CD8-positive, alpha-beta memory T cell (primary cell): ENCODE data around the gene ATAD1. TPM values are rescaled to one million over a fixed set of nuclear protein-coding genes. Genes with fewer than 3 reads are reported as not detected.

Experiments used
- CTCF ChIA-PET: fragments of 350-600 bp; sonication (Branson Sonifier 250); formaldehyde crosslinking; loops from one replicate; lab custom pipeline; 2021; ENCODE audit warnings: antibody characterized with exemption; lab: Charles Lee
- POLR2A ChIA-PET: fragments of 350-600 bp; sonication (Branson Sonifier 250); formaldehyde crosslinking; loops from one replicate; lab custom pipeline; 2021; ENCODE audit warnings: antibody characterized with exemption; lab: Charles Lee
- DNase-seq, 5 donors: peaks; one replicate each; pipeline versions ENCODE4 v3.0.0 to v3.0.0-alpha.2; 2020 to 2022; ENCODE audit warnings: mixed read lengths in 1 of 5
- H3K27ac ChIP-seq: one replicate; pipeline ENCODE4 v1.7.0; 2013; ENCODE audit warnings: low read depth, mild to moderate bottlenecking, low read length, moderate library complexity
- H3K27me3 ChIP-seq: 2 replicates; pipeline ENCODE4 v1.7.0; 2013; ENCODE audit warnings: low read length, mild to moderate bottlenecking; ENCODE audit not compliant: insufficient read depth, poor library complexity, severe bottlenecking
- H3K36me3 ChIP-seq: 2 replicates; pipeline ENCODE4 v1.7.0; 2013; ENCODE audit warnings: mild to moderate bottlenecking, low read length, moderate library complexity; ENCODE audit not compliant: insufficient read depth
- H3K4me1 ChIP-seq: 2 replicates; pipeline ENCODE4 v1.7.0; 2013; ENCODE audit warnings: mild to moderate bottlenecking, low read length, moderate library complexity; ENCODE audit not compliant: insufficient read depth
- H3K4me3 ChIP-seq: 2 replicates; pipeline ENCODE4 v1.7.0; 2013; ENCODE audit warnings: mild to moderate bottlenecking, low read length
- H3K9me3 ChIP-seq: 2 replicates; pipeline ENCODE4 v1.7.0; 2013; ENCODE audit warnings: mild to moderate bottlenecking, low read length
- H3K27ac Mint-ChIP-seq, 8 donors: one replicate each; pipeline ENCODE4 v1.8.0; 2020 to 2021; ENCODE audit warnings: mixed read lengths in 8 of 8, mild to moderate bottlenecking in 6 of 8, inconsistent platforms in 3 of 8, moderate library complexity in 3 of 8
- H3K27me3 Mint-ChIP-seq, 2 donors: one replicate each; pipeline ENCODE4 v1.8.0; 2020 to 2021; ENCODE audit warnings: mixed read lengths in 2 of 2, mild to moderate bottlenecking in 1 of 2, moderate library complexity in 1 of 2
- H3K36me3 Mint-ChIP-seq, 3 donors: one replicate each; pipeline ENCODE4 v1.8.0; 2020 to 2021; ENCODE audit warnings: mixed read lengths in 3 of 3, inconsistent platforms in 1 of 3, mild to moderate bottlenecking in 1 of 3
- H3K4me1 Mint-ChIP-seq, 3 donors: one replicate each; pipeline ENCODE4 v1.8.0; 2020 to 2021; ENCODE audit warnings: mixed read lengths in 3 of 3, inconsistent platforms in 1 of 3, mild to moderate bottlenecking in 1 of 3
- H3K4me3 Mint-ChIP-seq, 7 donors: one replicate each; pipeline ENCODE4 v1.8.0; 2020 to 2021; ENCODE audit warnings: mixed read lengths in 7 of 7, mild to moderate bottlenecking in 6 of 7, moderate library complexity in 4 of 7, inconsistent platforms in 2 of 7
- H3K9me3 Mint-ChIP-seq, 5 donors: one replicate each; pipeline ENCODE4 v1.8.0; 2020 to 2022; ENCODE audit warnings: mixed read lengths in 5 of 5, mild to moderate bottlenecking in 3 of 5, moderate library complexity in 2 of 5, inconsistent platforms in 1 of 5
- polyA plus RNA-seq: library from polyadenylated mRNA; unstranded; fragments of 300-500 nt; fragmentation: Illumina TruSeq; gene quantifications from one replicate; pipeline ENCODE4 v1.2.3, GENCODE V29; 2021
- total RNA-seq, 2 experiments: library from RNA; stranded (reverse); gene quantifications; one replicate each; pipeline ENCODE4 v1.2.3, GENCODE V29; 2021

ATAD1 gene
- total and polyA plus RNA-seq, 3 experiments from 2014 or later = 47.2 to 62.3 (median 60.7) TPM

- Histone ChIP-seq H3K4me1 (no peaks in the 10 kb centered on the region), H3K27me3 (no peaks in the 10 kb centered on the region), H3K27ac (no peak overlapping the region), H3K4me3 (no peak overlapping the region), H3K36me3 (no peaks in the 10 kb centered on the region), H3K9me3 (no peaks in the 10 kb centered on the region)
- CTCF ChIA-PET = no interaction called here
- Mint-ChIP-seq H3K27ac (no peak overlapping the region), H3K4me3 (no peak overlapping the region), H3K4me1 (peaks cover 0 to 5% (median 0%) of the 10 kb centered on the region in 3 donors), H3K27me3 (peaks cover 9 to 14% of the 10 kb centered on the region in 2 donors), H3K36me3 (no peaks in the 10 kb centered on the region), H3K9me3 (no peaks in the 10 kb centered on the region)
- POLR2A ChIA-PET = no interaction called here
- no peak for DNase-seq
These were observed 101.7 kb downstream of the ATAD1 start for GRCh38 chr10:87716348-87716670.

DNA sequence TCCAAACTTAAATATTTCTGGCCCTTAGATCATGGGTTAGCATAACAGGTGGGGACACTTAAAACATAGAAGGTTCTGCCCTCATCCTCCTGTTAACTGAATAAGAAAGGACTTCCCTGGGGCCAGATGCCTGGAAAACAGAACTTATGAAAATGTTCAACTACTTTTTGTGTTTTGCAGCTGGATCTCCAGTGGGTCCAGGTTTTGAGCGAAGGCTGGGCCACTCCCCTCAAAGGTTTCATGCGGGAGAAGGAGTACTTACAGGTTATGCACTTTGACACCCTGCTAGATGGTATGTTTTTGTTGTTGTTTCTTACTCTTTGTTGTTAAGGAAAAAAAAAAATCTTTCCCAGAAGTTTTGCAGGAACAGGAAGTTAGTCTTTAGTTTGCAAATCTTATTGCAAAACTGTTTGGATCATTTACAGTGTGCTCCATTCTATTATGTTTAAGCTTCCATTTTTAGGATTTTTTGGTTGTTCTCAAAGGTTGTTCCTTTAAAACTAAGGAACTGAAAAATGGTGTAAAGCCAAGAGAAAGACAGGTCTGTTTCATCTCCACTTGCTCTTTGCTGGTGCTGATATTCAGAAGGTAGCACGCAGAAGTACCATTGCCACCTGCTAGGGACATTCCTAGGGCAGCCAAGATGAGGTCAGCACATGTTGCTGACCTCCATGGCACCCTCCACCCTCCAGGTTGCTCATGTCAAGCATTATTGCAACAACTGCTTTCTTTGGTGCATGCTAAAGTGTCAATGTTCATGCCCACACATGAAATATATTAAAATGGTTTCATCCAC is 102.3 kb downstream of the ATAD1 start:
- Histone ChIP-seq H3K27me3 (no peaks in the 10 kb centered on the region), H3K36me3 (no peaks in the 10 kb centered on the region), H3K4me3 (no peak overlapping the region), H3K9me3 (no peaks in the 10 kb centered on the region), H3K4me1 (no peaks in the 10 kb centered on the region), H3K27ac (no peak overlapping the region)
- ChIA-PET POLR2A (no interaction called here), CTCF (no interaction called here)
- Mint-ChIP-seq H3K9me3 (no peaks in the 10 kb centered on the region), H3K4me1 (peaks cover 0 to 5% (median 0%) of the 10 kb centered on the region in 3 donors), H3K36me3 (no peaks in the 10 kb centered on the region), H3K27me3 (peaks cover 9 to 10% of the 10 kb centered on the region in 2 donors), H3K27ac (no peak overlapping the region), H3K4me3 (no peak overlapping the region)
- DNase-seq = no peak

GRCh38 chr10:87713707-87714106 is 104.3 kb downstream of the ATAD1 start:
- no peak for DNase-seq
- Mint-ChIP-seq H3K4me1 (peaks cover 0 to 5% (median 0%) of the 10 kb centered on the region in 3 donors), H3K4me3 (no peak overlapping the region), H3K27ac (no peak overlapping the region), H3K27me3 (peaks cover 4 to 9% of the 10 kb centered on the region in 2 donors), H3K36me3 (no peaks in the 10 kb centered on the region), H3K9me3 (no peaks in the 10 kb centered on the region)
- POLR2A ChIA-PET = no interaction called here
- Histone ChIP-seq H3K4me3 (no peak overlapping the region), H3K4me1 (no peaks in the 10 kb centered on the region), H3K27me3 (no peaks in the 10 kb centered on the region), H3K27ac (no peak overlapping the region), H3K9me3 (no peaks in the 10 kb centered on the region), H3K36me3 (no peaks in the 10 kb centered on the region)
- CTCF ChIA-PET = no interaction called here

GRCh38 chr10:87712913-87713616 is 105.0 kb downstream of the ATAD1 start:
- H3K27me3 ChIP-seq = no peaks in the 10 kb centered on the region
- Mint-ChIP-seq H3K4me1 (peaks cover 0 to 5% (median 0%) of the 10 kb centered on the region in 3 donors), H3K36me3 (no peaks in the 10 kb centered on the region), H3K27me3 (peaks cover 4 to 9% of the 10 kb centered on the region in 2 donors), H3K9me3 (no peaks in the 10 kb centered on the region), H3K27ac (peak overlapping the region in 1 of 8 donors; percentile 5), H3K4me3 (no peak overlapping the region)
- no peaks in the 10 kb centered on the region for H3K9me3 ChIP-seq
- ChIA-PET POLR2A (interaction anchor here (0.6 kb wide), 1 partner anchor 25 kb away, joined by 3 read pairs; no protein-coding TSS in a partner anchor), CTCF (no interaction called here)
- no peak for DNase-seq
- H3K27ac ChIP-seq = no peak overlapping the region
- H3K4me3 ChIP-seq = no peak overlapping the region
- H3K4me1 ChIP-seq = no peaks in the 10 kb centered on the region
- H3K36me3 ChIP-seq = no peaks in the 10 kb centered on the region

- Mint-ChIP-seq H3K9me3 (no peaks in the 10 kb centered on the region), H3K4me1 (no peaks in the 10 kb centered on the region), H3K4me3 (no peak overlapping the region), H3K36me3 (no peaks in the 10 kb centered on the region), H3K27me3 (peaks cover 8 to 16% of the 10 kb centered on the region in 2 donors), H3K27ac (no peak overlapping the region)
- ChIA-PET CTCF (no interaction called here), POLR2A (no interaction called here)
- Histone ChIP-seq H3K27me3 (no peaks in the 10 kb centered on the region), H3K27ac (no peak overlapping the region), H3K4me3 (no peak overlapping the region), H3K36me3 (no peaks in the 10 kb centered on the region), H3K9me3 (no peaks in the 10 kb centered on the region), H3K4me1 (no peaks in the 10 kb centered on the region)
- DNase-seq = no peak
These were observed 110.8 kb downstream of the ATAD1 start for GRCh38 chr10:87707254-87707653.

DNA sequence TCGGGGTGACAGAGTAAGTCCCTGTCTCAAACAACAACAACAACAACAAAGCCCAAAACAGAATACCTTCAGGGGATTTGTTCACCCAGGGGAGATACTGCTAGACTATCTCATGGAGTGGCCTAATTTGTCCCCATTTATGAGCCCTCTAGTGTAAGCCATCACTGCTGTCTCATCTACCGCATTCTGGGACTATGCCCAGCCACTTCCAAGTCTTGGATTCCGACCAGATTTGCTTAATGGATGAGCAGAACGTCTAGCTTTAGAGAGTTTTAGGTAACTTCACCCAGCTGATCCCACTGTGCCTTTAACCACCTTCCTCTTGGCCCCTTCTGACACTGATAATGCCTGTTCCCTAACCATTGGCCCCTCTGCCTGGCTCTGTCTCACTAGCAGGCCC is 111.3 kb downstream of the ATAD1 start:
- no peak overlapping the region for H3K4me3 Mint-ChIP-seq
- H3K36me3 Mint-ChIP-seq = no peaks in the 10 kb centered on the region
- Histone ChIP-seq H3K9me3 (no peaks in the 10 kb centered on the region), H3K36me3 (no peaks in the 10 kb centered on the region), H3K27ac (no peak overlapping the region), H3K4me1 (no peaks in the 10 kb centered on the region), H3K27me3 (no peaks in the 10 kb centered on the region), H3K4me3 (no peak overlapping the region)
- H3K27me3 Mint-ChIP-seq = peaks cover 6 to 16% of the 10 kb centered on the region in 2 donors
- H3K4me1 Mint-ChIP-seq = no peaks in the 10 kb centered on the region
- no peak overlapping the region for H3K27ac Mint-ChIP-seq
- ChIA-PET POLR2A (no interaction called here), CTCF (no interaction called here)
- H3K9me3 Mint-ChIP-seq = no peaks in the 10 kb centered on the region
- no peak for DNase-seq

GRCh38 chr10:87705339-87705738 is 112.7 kb downstream of the ATAD1 start:
- H3K27me3 Mint-ChIP-seq = peaks cover 6 to 16% of the 10 kb centered on the region in 2 donors
- H3K36me3 ChIP-seq = no peaks in the 10 kb centered on the region
- no peak overlapping the region for H3K27ac ChIP-seq
- no peaks in the 10 kb centered on the region for H3K9me3 Mint-ChIP-seq
- ChIA-PET POLR2A (no interaction called here), CTCF (no interaction called here)
- no peak overlapping the region for H3K4me3 ChIP-seq
- no peaks in the 10 kb centered on the region for H3K4me1 ChIP-seq
- no peak overlapping the region for H3K4me3 Mint-ChIP-seq
- H3K36me3 Mint-ChIP-seq = no peaks in the 10 kb centered on the region
- no peaks in the 10 kb centered on the region for H3K9me3 ChIP-seq
- H3K27me3 ChIP-seq = no peaks in the 10 kb centered on the region
- H3K4me1 Mint-ChIP-seq = no peaks in the 10 kb centered on the region
- no peak overlapping the region for H3K27ac Mint-ChIP-seq
- no peak for DNase-seq

- H3K27ac ChIP-seq = no peak overlapping the region
These were observed 114.3 kb downstream of the ATAD1 start for GRCh38 chr10:87703771-87704170.

More at GRCh38 chr10:87703771-87704170, 114.3 kb downstream of the ATAD1 start:
- Mint-ChIP-seq H3K9me3 (no peaks in the 10 kb centered on the region), H3K36me3 (no peaks in the 10 kb centered on the region), H3K27me3 (peaks cover 6 to 18% of the 10 kb centered on the region in 2 donors), H3K4me3 (no peak overlapping the region), H3K4me1 (no peaks in the 10 kb centered on the region), H3K27ac (no peak overlapping the region)
- POLR2A ChIA-PET = no interaction called here
- Histone ChIP-seq H3K9me3 (no peaks in the 10 kb centered on the region), H3K4me1 (no peaks in the 10 kb centered on the region), H3K27me3 (peaks cover 1% of the 10 kb centered on the region), H3K4me3 (no peak overlapping the region), H3K36me3 (no peaks in the 10 kb centered on the region)
- no peak for DNase-seq
- CTCF ChIA-PET = no interaction called here
